ENCODE data around the gene MBTPS1. TPM values are rescaled to one million over a fixed set of nuclear protein-coding genes. Genes with fewer than 3 reads are reported as not detected.

MBTPS1 gene
- total RNA-seq, 1 experiment from 2014 or later: 130 TPM

GRCh38 chr16:84110527-84110926 lies 6.2 kb downstream of the MBTPS1 start:
- H3K27ac Mint-ChIP-seq (ENCODE audit: unreplicated experiment): no peak overlapping the region
- CTCF ChIA-PET: no interaction called here
- intact Hi-C loops (cut with micrococcal nuclease; ENCODE audit: unreplicated experiment): no loop called here

GRCh38 chr16:84109598-84110335 lies 7.0 kb downstream of the MBTPS1 start:
- DNase-seq: no peak
- no peaks in the 10 kb centered on the region for H3K36me3 Mint-ChIP-seq (ENCODE audit: insufficient read depth, unreplicated experiment)
- CTCF ChIA-PET: no interaction called here
- TF ChIP-seq CTCF (IDR thresholded peaks at IDR 0.05; ENCODE audit: unreplicated experiment): no peak
- H3K4me1 Mint-ChIP-seq (ENCODE audit: low read depth, unreplicated experiment): peaks cover under 1% of the 10 kb centered on the region
- no peaks in the 10 kb centered on the region for H3K9me3 Mint-ChIP-seq (ENCODE audit: low read depth, unreplicated experiment)
- BruUV-seq (replicated peaks): no TSS peak
- H3K27ac Mint-ChIP-seq (ENCODE audit: unreplicated experiment): no peak overlapping the region
- intact Hi-C loops (cut with micrococcal nuclease; ENCODE audit: unreplicated experiment): no loop called here
- no peak overlapping the region for H3K4me3 Mint-ChIP-seq (ENCODE audit: low read depth, unreplicated experiment)
- H3K27me3 Mint-ChIP-seq (ENCODE audit: unreplicated experiment): no peaks in the 10 kb centered on the region

More at GRCh38 chr16:84110527-84110926, 6.2 kb downstream of the MBTPS1 start:
- no peaks in the 10 kb centered on the region for H3K27me3 Mint-ChIP-seq (ENCODE audit: unreplicated experiment)
- peaks cover 6% of the 10 kb centered on the region for H3K36me3 Mint-ChIP-seq (ENCODE audit: insufficient read depth, unreplicated experiment)
- no peaks in the 10 kb centered on the region for H3K9me3 Mint-ChIP-seq (ENCODE audit: low read depth, unreplicated experiment)
- no peak for DNase-seq
- BruUV-seq (replicated peaks): no TSS peak
- H3K4me3 Mint-ChIP-seq (ENCODE audit: low read depth, unreplicated experiment): no peak overlapping the region
- no peak for TF ChIP-seq CTCF (IDR thresholded peaks at IDR 0.05; ENCODE audit: unreplicated experiment)
- peaks cover 8% of the 10 kb centered on the region for H3K4me1 Mint-ChIP-seq (ENCODE audit: low read depth, unreplicated experiment)

- intact Hi-C loops (cut with micrococcal nuclease; ENCODE audit: unreplicated experiment): no loop called here
- CTCF ChIA-PET: no interaction called here
Observed at GRCh38 chr16:84107921-84108320, 8.8 kb downstream of the MBTPS1 start.

GRCh38 chr16:84105948-84106740 lies 10.6 kb downstream of the MBTPS1 start:
- Mint-ChIP-seq H3K4me3 (ENCODE audit: low read depth, unreplicated experiment) (no peak overlapping the region), H3K27ac (ENCODE audit: unreplicated experiment) (no peak overlapping the region), H3K9me3 (ENCODE audit: low read depth, unreplicated experiment) (no peaks in the 10 kb centered on the region), H3K4me1 (ENCODE audit: low read depth, unreplicated experiment) (peaks cover 9% of the 10 kb centered on the region), H3K27me3 (ENCODE audit: unreplicated experiment) (no peaks in the 10 kb centered on the region), H3K36me3 (ENCODE audit: insufficient read depth, unreplicated experiment) (peaks cover 9% of the 10 kb centered on the region)
- TF ChIP-seq CTCF (IDR thresholded peaks at IDR 0.05; ENCODE audit: unreplicated experiment): no peak
- CTCF ChIA-PET: no interaction called here
- no peak for DNase-seq
- no TSS peak for BruUV-seq (replicated peaks)
- intact Hi-C loops (cut with micrococcal nuclease; ENCODE audit: unreplicated experiment): no loop called here

More at GRCh38 chr16:84107921-84108320, 8.8 kb downstream of the MBTPS1 start:
- Mint-ChIP-seq H3K4me1 (ENCODE audit: low read depth, unreplicated experiment) (peaks cover 9% of the 10 kb centered on the region), H3K27me3 (ENCODE audit: unreplicated experiment) (no peaks in the 10 kb centered on the region), H3K4me3 (ENCODE audit: low read depth, unreplicated experiment) (no peak overlapping the region), H3K27ac (ENCODE audit: unreplicated experiment) (no peak overlapping the region), H3K9me3 (ENCODE audit: low read depth, unreplicated experiment) (no peaks in the 10 kb centered on the region), H3K36me3 (ENCODE audit: insufficient read depth, unreplicated experiment) (no peaks in the 10 kb centered on the region)
- BruUV-seq (replicated peaks): no TSS peak
- no peak for TF ChIP-seq CTCF (IDR thresholded peaks at IDR 0.05; ENCODE audit: unreplicated experiment)
- no peak for DNase-seq
